22Rv1 (cell line): ENCODE results near the gene GFRA4.

Source experiments
- CTCF ChIP-seq: fragments of 450-650 bp; IDR thresholded peaks from 2 replicates; pipeline ENCODE4 v1.5.1; 2017; ENCODE audit warnings: mild to moderate bottlenecking
- ZFX ChIP-seq: fragments of 450-650 bp; IDR thresholded peaks from 2 replicates; pipeline ENCODE4 v1.6.1; 2017; ENCODE audit warnings: antibody characterized with exemption, borderline replicate concordance

- TF ChIP-seq CTCF = no peak
- TF ChIP-seq ZFX = no peak
Measured at GRCh38 chr20:3673221-3674070, 10.2 kb upstream of the GFRA4 start.
